Fibroblast of lung (primary cell): Measurements from ENCODE around the gene PABPC1L. TPM values are rescaled to one million over a fixed set of nuclear protein-coding genes. Genes with fewer than 3 reads are reported as not detected.

Experiments
- DNase-seq, 2 donors: peaks; one replicate each; pipeline versions ENCODE4 v3.0.0 to v3.0.0-alpha.2; 2010; ENCODE audit warnings: low read depth in 2 of 2
- H2AFZ ChIP-seq: 2 replicates; pipeline ENCODE4 v1.5.1; 2012; ENCODE audit warnings: low read length, control low read depth, inconsistent platforms
- H3K27ac ChIP-seq: 2 replicates; pipeline ENCODE4 v1.5.1; 2011; ENCODE audit warnings: low read length, control low read depth; ENCODE audit not compliant: insufficient read depth
- H3K27me3 ChIP-seq: 2 replicates; pipeline ENCODE4 v1.5.1; 2011; ENCODE audit warnings: mild to moderate bottlenecking, low read length; ENCODE audit not compliant: control insufficient read depth, insufficient read depth
- H3K36me3 ChIP-seq: 2 replicates; pipeline ENCODE4 v1.5.1; 2011; ENCODE audit warnings: low read length; ENCODE audit not compliant: control insufficient read depth, insufficient read depth
- H3K4me1 ChIP-seq: 2 replicates; pipeline ENCODE4 v1.5.1; 2011; ENCODE audit warnings: low read length; ENCODE audit not compliant: control insufficient read depth, insufficient read depth; ENCODE audit errors: extremely low read depth
- H3K4me2 ChIP-seq: 2 replicates; pipeline ENCODE4 v1.5.1; 2011; ENCODE audit warnings: low read length, control low read depth; ENCODE audit not compliant: insufficient read depth; ENCODE audit errors: extremely low read depth
- H3K4me3 ChIP-seq, 4 experiments: fragments of 200-600 bp in 1 of 4; sonication (generic) in 1 of 4; replicated peaks in 1 of 4; 2 replicates each; pipeline ENCODE4 v1.5.1; 2011 to 2016; ENCODE audit warnings: low read length in 4 of 4, low read depth in 3 of 4, mild to moderate bottlenecking in 3 of 4, control low read depth in 2 of 4, inconsistent platforms in 1 of 4, mixed read lengths in 1 of 4; ENCODE audit not compliant: insufficient read depth in 1 of 4; ENCODE audit errors: control extremely low read depth in 1 of 4
- H3K79me2 ChIP-seq: 2 replicates; pipeline ENCODE4 v1.5.1; 2012; ENCODE audit warnings: mild to moderate bottlenecking, low read length, inconsistent platforms; ENCODE audit not compliant: control insufficient read depth, insufficient read depth
- H3K9ac ChIP-seq: 2 replicates; pipeline ENCODE4 v1.5.1; 2011; ENCODE audit warnings: mild to moderate bottlenecking, low read length, control low read depth; ENCODE audit not compliant: insufficient read depth
- H3K9me3 ChIP-seq: 2 replicates; pipeline ENCODE4 v1.5.1; 2012; ENCODE audit warnings: low read depth, low read length; ENCODE audit not compliant: control insufficient read depth, insufficient read depth
- H4K20me1 ChIP-seq: 2 replicates; pipeline ENCODE4 v1.5.1; 2011; ENCODE audit warnings: low read length; ENCODE audit not compliant: control insufficient read depth, insufficient read depth; ENCODE audit errors: extremely low read depth
- EZH2 ChIP-seq: IDR thresholded peaks from 2 replicates; pipeline ENCODE4 v1.5.1; 2012; ENCODE audit warnings: low read length, control low read depth, mild to moderate bottlenecking; ENCODE audit errors: missing control alignments
- polyA plus RNA-seq, 2 donors: library from polyadenylated mRNA; depleted of rRNA in 1 of 2; stranded (reverse) in 1 of 2; unstranded in 1 of 2; fragments of >200 nt; gene quantifications; 2 replicates each; pipeline ENCODE4 v1.2.1, GENCODE V29; 2011 to 2012; ENCODE audit warnings: missing spikeins in 1 of 2
- total RNA-seq: library from RNA; depleted of rRNA; stranded (reverse); fragments of >200 nt; gene quantifications from 2 replicates; pipeline ENCODE4 v1.2.1, GENCODE V29; 2014
- TF ChIP-seq, protein P1 (sequence below), 2 donors: IDR thresholded peaks in 1 of 2; conservative IDR thresholded peaks in 1 of 2; 1 replicate in 1 of 2; 2 replicates in 1 of 2; pipeline ENCODE4 v1.5.1; 2011 to 2012; ENCODE audit warnings: low read length in 2 of 2, control low read depth in 1 of 2, inconsistent platforms in 1 of 2, low read depth in 1 of 2, mild to moderate bottlenecking in 1 of 2

PABPC1L gene
- total and polyA plus RNA-seq, 2 donors (not counting 1 experiment from before 2014, with no cell fraction given): 11.6 to 11.9 TPM

DNA sequence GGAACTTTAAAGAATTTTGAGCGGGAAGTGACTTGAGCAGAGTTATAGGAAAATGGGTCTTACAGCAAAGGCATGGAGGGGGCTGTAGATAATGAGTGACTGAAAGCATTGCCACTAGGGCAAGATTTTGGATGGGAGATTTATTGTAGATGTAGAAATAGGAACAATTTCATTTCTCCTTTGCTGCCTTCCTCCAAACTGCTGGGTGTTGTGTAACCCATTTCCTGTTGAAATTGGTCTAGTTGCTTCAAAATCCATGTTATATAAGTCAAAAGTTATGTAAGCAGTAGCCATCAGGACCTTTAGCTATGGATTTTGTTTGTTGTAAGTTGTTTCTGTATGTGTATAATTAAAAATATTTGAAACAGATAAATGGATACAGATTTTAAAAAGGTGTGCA lies 13.3 kb upstream of the PABPC1L start:
- H4K20me1 ChIP-seq: peaks cover 12% of the 10 kb centered on the region
- peaks cover 2% of the 10 kb centered on the region for H3K36me3 ChIP-seq
- no peak overlapping the region for H3K4me2 ChIP-seq
- no peak overlapping the region for H3K9ac ChIP-seq
- H2AFZ ChIP-seq: no peak overlapping the region
- no peak overlapping the region for H3K27ac ChIP-seq
- no peaks in the 10 kb centered on the region for H3K9me3 ChIP-seq
- H3K79me2 ChIP-seq: peaks cover 98% of the 10 kb centered on the region
- no peaks in the 10 kb centered on the region for H3K27me3 ChIP-seq
- no peak overlapping the region for H3K4me3 ChIP-seq
- DNase-seq: peak in 1 of 2 donors; percentile 45
- H3K4me1 ChIP-seq: peaks cover 4% of the 10 kb centered on the region
- TF ChIP-seq EZH2: no peak
- TF ChIP-seq, protein P1, sequence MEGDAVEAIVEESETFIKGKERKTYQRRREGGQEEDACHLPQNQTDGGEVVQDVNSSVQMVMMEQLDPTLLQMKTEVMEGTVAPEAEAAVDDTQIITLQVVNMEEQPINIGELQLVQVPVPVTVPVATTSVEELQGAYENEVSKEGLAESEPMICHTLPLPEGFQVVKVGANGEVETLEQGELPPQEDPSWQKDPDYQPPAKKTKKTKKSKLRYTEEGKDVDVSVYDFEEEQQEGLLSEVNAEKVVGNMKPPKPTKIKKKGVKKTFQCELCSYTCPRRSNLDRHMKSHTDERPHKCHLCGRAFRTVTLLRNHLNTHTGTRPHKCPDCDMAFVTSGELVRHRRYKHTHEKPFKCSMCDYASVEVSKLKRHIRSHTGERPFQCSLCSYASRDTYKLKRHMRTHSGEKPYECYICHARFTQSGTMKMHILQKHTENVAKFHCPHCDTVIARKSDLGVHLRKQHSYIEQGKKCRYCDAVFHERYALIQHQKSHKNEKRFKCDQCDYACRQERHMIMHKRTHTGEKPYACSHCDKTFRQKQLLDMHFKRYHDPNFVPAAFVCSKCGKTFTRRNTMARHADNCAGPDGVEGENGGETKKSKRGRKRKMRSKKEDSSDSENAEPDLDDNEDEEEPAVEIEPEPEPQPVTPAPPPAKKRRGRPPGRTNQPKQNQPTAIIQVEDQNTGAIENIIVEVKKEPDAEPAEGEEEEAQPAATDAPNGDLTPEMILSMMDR (conservative IDR thresholded peaks at IDR 0.05 in 1 of 2, IDR thresholded peaks at IDR 0.05 in 1 of 2; ENCODE audit: low read depth in 1 of 2, low read length in 2 of 2): no peak

DNA sequence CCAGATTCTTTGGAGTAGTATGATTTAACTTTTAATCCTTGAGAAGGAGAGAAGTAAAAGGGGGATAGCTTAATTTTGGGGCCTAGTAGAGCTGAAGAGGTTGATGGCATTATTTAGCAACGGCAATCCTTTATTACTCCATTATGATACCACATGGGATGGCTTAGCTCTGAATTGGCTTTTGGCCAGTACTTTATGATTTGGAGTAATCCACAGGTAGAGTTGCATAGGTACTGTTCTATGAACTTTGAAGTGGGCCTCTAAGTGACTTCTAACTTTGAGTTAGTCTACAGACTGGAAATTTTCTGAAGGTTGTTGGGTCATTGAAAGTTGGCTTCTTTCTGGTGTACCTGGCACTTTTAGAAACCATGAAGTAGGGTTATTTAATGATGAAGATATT lies 12.7 kb upstream of the PABPC1L start:
- Histone ChIP-seq H3K27me3 (no peaks in the 10 kb centered on the region), H3K4me2 (no peak overlapping the region), H3K27ac (no peak overlapping the region), H3K4me1 (peaks cover 4% of the 10 kb centered on the region), H3K36me3 (peaks cover 2% of the 10 kb centered on the region), H3K79me2 (peaks cover 96% of the 10 kb centered on the region), H3K9me3 (no peaks in the 10 kb centered on the region), H2AFZ (no peak overlapping the region), H3K9ac (no peak overlapping the region), H4K20me1 (peaks cover 11% of the 10 kb centered on the region), H3K4me3 (no peak overlapping the region)
- no peak for DNase-seq
- TF ChIP-seq, protein P1 (conservative IDR thresholded peaks at IDR 0.05 in 1 of 2, IDR thresholded peaks at IDR 0.05 in 1 of 2; ENCODE audit: low read depth in 1 of 2, low read length in 2 of 2): no peak
- TF ChIP-seq EZH2: no peak

DNA sequence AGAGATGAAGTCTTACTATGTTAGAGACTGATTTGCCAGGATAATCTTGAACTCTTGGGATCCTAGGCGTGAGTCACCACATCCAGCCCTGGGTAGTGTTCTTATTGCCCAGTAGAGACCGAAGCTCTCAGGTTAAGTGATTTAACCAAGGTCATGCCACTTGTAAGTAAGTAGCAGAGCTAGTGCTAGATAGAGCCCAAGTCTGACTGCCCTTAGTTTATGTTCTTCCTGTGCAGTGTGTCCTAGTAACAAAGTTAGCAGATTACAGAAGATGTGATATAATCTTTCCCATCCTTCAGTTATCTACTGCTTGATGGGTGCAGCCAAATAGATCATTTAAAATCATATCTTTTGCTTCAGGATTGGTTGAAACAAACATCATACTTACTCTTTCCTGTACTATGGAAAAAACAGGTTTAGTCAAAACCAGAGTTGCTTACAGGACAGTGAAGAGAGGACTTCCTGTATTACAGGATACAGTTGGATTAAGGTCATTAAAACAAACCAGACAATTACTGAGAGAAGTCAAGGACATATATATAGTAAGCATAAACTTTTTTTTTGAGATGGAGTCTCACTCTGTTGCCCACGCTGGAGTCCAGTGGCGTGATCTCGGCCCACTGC lies 9.5 kb upstream of the PABPC1L start:
- TF ChIP-seq EZH2: no peak
- TF ChIP-seq, protein P1 (conservative IDR thresholded peaks at IDR 0.05 in 1 of 2, IDR thresholded peaks at IDR 0.05 in 1 of 2; ENCODE audit: low read depth in 1 of 2, low read length in 2 of 2): no peak
- Histone ChIP-seq H3K4me3 (no peak overlapping the region), H3K4me1 (peaks cover 4% of the 10 kb centered on the region), H3K27me3 (no peaks in the 10 kb centered on the region), H3K4me2 (no peak overlapping the region), H3K79me2 (peaks cover 72% of the 10 kb centered on the region), H3K36me3 (peaks cover 3% of the 10 kb centered on the region), H3K9ac (no peak overlapping the region), H3K9me3 (no peaks in the 10 kb centered on the region), H2AFZ (no peak overlapping the region), H3K27ac (no peak overlapping the region), H4K20me1 (peaks cover 7% of the 10 kb centered on the region)
- no peak for DNase-seq
